HG03457 (cell line): ENCODE data around the gene PRR11.
"Not testable (repeated sequence)": the region's sequence is repeated elsewhere in the genome, so short reads cannot be mapped to it uniquely, and the experiment has no call there.

ENCODE experiments used
- ATAC-seq: cut with Tn5 transposase; IDR thresholded peaks from one replicate; pipeline ENCODE4 v1.9.1; 2021; ENCODE audit warnings: moderate number of reproducible peaks; ENCODE audit not compliant: unreplicated experiment

Gene PRR11

GRCh38 chr17:59219370-59219769 is 63.8 kb downstream of the PRR11 start:
- no peak for ATAC-seq

GRCh38 chr17:59219992-59220327 is 64.4 kb downstream of the PRR11 start:
- no peak for ATAC-seq

DNA sequence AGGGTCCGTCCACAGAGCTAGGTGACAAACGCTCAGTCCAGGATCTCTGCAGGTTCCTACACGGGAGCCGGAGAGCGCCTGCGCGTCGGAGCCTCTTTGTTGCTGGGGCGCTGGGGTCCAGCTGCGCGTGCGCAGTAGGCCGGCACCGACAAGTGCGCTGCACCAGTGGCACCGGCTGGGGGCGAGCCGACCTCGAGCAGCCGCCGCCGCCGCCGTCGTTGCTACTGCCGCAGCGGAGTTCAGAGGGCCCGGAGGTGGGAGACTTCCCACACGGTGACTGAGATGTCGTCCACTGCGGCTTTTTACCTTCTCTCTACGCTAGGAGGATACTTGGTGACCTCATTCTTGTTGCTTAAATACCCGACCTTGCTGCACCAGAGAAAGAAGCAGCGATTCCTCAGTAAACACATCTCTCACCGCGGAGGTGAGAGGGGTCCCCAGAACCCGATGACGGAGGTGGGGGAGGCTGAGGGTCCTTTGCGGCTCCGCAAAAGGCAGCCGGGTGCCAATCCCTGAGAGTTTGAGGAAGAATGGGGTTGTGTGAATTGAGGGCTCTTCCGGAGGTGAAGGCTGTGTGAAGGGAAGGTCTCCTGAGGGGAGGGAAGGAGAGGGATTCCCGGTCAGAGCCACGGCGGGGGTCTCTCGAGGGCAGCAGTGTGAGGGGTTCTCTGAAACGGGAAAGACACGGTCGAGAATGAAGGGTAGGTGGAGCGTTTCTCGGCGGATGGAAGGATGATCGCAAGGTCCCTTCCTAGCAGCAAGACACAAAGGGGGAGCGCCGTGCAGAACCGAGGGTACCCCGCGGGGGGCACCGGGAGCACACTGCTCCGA is 65.0 kb downstream of the PRR11 start, which contains the start of gene GDPD1:
GDPD1 (plus strand) TSS at position 184 of the 831 bp plus-strand sequence; CDS start at position 283, 99 bp downstream.
- ATAC-seq: peak; percentile 80

DNA sequence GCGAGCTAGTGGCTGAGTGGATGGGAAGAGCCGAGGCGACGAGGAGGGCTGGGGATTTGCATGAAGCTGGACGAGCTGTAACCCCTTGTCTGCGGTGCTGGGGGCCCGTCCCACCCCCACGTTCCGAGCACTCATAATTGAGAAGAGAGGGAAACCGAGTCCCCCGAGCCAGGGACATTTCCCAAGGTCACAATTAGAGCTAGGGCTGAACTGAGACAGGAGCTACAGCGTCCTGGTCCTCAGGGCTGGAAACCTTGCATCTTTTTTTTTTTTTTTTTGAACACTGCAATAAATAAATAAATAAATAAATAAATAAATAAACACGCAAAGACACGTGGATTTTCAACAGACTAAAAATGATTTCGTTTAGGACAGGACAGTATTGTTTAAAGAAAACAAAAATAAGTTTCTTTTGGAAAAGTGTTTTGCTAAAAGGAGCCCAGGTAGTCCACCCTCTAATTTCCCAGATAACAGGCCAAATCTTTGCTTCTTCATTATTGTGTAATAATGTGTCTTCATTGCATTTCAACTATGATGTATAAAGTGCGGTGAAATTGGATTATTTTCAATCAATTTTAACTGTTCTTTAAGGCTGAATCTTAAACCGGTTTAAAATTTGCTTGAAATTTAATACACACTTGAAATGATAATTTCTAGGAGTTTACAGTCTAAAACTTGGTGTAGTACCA is 65.8 kb downstream of the PRR11 start:
- ATAC-seq: no peak

GRCh38 chr17:59223813-59224212 is 68.3 kb downstream of the PRR11 start:
- no peak for ATAC-seq

GRCh38 chr17:59228588-59228987 is 73.0 kb downstream of the PRR11 start:
- ATAC-seq: not testable (repeated sequence)

DNA sequence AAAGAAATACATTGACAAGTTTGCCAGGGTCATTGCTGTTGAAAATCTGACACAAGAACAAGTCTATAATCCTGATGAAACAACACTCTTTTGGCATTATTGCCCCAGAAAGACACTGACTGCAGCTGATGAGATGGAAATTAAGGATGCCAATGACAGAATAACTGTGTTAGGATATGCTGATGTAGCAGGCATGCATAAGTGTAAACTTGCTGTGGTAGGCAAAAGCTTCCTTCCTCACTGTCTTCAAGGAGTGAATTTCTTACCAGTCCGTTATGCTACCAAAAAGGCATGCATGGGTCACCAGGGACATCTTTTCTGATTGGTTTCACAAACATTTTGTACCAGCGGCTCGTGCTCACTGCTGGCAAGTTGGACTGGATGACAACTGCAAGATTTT is 75.2 kb downstream of the PRR11 start:
- no peak for ATAC-seq

- ATAC-seq: no peak
These were observed 79.1 kb downstream of the PRR11 start for GRCh38 chr17:59234631-59235030.

DNA sequence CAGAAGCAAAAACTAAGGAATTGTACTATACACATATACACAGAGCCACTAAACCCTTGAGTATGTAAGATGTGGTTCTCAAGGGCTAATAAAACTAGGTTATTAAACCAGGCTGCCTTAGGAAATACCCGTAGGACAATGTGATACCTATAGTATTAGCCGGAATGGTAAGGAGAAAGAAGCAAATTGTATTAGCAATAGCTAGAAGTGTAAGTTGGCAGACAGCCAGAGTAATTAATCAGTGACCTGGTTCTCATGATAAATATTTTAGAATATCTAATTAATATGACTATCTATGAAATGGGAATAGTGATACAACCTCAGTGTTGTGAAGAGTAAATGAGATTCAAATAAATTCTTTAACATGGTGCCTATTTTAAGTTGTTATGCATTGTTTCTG is 83.4 kb downstream of the PRR11 start:
- ATAC-seq: no peak

- no peak for ATAC-seq
These were observed 88.5 kb downstream of the PRR11 start for GRCh38 chr17:59244081-59244480.
